HG02642 (cell line): ENCODE data around the gene TPSD1.
"Not testable (repeated sequence)": the region's sequence is repeated elsewhere in the genome, so short reads cannot be mapped to it uniquely, and the experiment has no call there.

Experiments used
- ATAC-seq: cut with Tn5 transposase; IDR thresholded peaks from one replicate; pipeline ENCODE4 v1.9.1; 2021; ENCODE audit warnings: mild to moderate bottlenecking; ENCODE audit not compliant: unreplicated experiment, poor library complexity

The TPSD1 gene

DNA sequence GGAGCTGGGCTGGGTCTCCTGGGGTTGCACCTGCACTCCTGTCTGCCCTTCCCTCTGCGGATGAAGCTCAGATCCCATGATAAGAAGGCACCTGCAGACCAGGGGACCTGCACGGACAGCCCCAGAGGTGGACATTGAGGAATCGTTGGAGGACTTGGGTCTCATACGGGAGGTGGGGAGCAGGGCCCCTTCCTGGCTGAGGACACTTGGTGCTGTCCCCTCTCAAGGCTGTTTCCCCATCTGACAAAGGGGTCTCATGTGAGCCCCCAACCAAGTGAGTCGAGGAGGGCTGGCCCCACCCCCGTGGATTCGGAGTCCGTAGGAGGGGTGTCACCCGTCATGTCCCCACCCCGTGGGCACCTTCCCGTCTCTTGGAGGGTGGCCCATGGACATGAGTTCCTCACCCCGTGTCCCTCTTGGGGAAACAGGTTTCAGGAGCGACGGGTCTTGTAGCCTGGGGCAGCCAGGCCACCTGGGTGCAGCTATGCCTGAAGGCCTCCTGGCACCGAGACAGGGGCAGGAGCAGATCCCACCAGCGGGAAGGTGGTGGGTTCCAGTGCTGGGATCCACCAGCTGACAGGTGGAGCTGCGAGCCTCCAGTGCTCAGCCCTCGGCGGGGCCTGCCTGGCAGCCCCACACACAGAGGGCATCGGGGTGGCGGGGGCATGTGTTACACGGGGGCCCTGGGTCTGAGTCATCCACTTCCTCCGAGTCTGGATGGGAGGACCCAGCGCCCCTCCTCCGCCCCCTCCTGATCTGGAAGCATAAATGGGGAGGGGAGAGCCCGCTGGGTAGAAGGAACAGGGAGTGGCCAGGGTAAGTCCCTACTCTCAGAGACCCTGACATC, at the start of gene TPSD1:
TPSD1 (plus strand) TSS at position 794 of the 847 bp plus-strand sequence. CDS start 212 bp downstream, outside the sequence.
- not testable (repeated sequence) for ATAC-seq

DNA sequence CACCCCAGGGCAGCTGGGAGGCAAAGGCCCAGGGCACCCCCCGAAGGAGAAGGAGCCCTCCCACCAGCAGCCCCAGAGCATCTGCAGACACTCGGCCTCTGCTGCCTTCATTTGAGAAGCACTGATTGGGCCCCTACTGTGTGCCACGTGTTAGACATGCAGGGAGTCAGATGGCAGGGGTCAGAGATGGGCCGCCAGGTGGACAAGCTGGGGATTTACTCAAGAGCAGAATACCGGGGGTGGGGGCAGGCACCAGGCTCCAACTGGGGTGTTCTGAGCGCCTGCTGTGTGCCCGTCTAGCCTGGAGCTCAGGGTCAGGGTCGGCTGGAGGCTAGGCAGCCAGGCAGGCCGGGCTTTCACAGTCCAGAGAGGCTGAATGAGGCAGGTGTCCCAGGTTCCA, 49.5 kb upstream of the TPSD1 start:
- no peak for ATAC-seq

DNA sequence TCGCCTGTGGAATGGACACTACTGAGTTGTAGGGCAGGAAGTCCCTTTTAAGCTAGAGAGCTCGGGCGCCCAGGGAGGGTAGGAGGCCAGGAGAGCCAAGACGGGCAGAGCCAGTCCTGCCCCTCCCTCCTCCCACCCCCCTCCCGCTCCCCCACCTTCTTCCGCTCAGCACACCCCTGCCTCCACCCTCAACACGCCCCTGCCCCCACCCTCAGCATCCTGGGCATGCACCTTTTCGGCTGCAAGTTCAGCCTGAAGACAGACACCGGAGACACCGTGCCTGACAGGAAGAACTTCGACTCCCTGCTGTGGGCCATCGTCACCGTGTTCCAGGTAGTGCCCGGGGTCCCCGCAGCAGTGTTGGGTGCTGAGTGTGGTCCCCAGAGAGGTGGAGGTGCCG, 49.1 kb upstream of the TPSD1 start:
- no peak for ATAC-seq

DNA sequence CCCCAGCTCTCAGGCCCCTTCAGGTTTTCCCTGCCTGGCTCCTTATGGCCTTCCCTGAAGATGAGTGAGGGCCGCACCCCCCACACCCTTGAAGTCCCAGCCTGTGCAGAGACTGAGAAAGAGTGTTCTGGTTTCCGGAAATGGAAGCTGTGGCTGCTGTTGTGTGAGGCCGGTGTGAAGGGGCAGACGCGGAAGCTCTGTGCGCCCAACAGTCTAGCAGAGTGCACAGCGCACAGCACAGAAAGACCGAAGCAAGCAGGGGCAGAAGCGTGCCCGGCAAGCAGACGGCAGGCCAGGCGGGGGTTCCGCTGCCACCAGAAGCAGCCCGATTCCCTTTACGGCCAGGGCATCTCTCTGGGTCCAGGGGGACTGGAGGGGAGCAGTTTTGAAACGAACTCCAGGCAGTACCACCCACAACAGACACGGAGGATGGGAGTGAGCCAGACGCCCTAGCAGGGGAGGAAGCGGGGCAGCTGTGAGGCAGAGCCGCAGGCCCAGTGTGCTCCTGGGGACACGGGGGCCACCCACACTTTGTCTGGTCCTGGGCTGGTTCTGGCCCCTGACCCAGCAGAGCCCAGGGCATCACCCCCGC, 47.5 kb upstream of the TPSD1 start:
- ATAC-seq, result no peak

DNA sequence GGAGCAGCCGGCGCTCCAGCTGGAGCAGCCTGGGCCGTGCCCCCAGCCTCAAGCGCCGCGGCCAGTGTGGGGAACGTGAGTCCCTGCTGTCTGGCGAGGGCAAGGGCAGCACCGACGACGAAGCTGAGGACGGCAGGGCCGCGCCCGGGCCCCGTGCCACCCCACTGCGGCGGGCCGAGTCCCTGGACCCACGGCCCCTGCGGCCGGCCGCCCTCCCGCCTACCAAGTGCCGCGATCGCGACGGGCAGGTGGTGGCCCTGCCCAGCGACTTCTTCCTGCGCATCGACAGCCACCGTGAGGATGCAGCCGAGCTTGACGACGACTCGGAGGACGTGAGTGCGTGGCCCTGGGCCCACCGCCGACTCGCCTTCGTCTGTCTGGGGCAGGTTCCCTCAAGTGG, 46.8 kb upstream of the TPSD1 start:
- ATAC-seq, result no peak

DNA sequence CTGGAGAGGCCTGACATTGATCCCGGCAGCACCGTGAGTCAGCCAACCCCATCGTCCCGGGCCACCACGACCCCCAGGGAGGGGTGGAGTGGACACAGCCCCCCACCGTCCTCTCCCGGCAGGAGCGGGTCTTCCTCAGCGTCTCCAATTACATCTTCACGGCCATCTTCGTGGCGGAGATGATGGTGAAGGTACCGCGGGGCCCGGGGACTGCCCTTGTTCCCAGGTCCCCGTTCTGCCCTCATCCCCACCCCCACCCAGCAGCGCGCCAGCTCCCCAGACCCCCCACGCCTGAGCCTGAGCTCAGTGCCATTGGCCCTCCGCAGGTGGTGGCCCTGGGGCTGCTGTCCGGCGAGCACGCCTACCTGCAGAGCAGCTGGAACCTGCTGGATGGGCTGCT, 45.4 kb upstream of the TPSD1 start:
- ATAC-seq, result no peak

DNA sequence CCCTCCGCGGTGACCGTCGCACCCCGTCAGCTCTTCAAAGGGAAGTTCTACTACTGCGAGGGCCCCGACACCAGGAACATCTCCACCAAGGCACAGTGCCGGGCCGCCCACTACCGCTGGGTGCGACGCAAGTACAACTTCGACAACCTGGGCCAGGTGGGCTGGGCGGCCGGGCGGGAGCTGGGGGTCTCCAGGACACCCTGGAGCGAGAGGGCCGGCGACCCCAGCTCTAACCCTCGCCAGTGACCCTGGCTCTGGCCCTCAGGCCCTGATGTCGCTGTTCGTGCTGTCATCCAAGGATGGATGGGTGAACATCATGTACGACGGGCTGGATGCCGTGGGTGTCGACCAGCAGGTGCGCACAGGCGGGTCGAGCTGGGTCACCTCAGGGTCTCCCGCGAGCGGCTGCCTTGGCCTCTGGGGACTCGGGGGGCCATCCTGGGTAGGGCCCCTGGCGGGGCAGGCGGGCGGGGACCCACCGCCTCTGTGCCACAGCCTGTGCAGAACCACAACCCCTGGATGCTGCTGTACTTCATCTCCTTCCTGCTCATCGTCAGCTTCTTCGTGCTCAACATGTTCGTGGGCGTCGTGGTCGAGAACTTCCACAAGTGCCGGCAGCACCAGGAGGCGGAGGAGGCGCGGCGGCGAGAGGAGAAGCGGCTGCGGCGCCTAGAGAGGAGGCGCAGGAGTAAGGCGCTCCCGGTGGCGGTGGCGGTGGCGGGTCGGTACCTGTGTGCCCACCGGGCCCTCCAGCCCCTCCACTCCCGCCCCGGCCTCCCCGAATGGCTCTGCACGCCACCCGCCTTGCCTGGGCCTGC, 44.2 kb upstream of the TPSD1 start:
- no peak for ATAC-seq

DNA sequence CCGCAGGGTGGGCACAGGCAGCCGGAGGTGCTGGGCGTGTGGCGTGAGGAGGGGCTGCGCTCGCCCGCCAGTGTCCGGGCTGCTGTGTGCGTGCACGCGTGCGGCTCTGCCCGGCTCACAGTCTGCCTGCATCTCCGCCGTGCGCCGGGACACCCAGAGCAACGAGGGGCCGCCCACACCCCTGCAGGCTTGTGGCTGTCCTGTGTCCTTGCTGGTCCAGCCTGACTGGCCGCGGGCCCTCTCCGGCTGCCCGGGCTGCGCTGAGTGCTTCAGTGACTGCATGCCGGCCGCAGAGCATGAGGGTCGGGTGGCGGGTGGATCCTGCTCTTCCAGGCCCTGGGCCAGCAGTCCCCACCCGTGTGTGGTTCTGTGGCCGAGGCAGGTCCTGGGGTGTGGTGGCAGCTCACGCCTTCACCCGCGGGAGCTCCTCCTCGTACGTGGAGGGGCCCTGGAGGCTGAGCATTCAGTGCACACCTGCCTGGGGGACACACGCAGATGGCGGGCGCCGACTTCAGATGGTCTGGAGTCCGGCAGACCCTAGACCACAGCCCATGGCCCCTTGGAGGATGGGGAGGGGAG, 43.2 kb upstream of the TPSD1 start:
- no peak for ATAC-seq

DNA sequence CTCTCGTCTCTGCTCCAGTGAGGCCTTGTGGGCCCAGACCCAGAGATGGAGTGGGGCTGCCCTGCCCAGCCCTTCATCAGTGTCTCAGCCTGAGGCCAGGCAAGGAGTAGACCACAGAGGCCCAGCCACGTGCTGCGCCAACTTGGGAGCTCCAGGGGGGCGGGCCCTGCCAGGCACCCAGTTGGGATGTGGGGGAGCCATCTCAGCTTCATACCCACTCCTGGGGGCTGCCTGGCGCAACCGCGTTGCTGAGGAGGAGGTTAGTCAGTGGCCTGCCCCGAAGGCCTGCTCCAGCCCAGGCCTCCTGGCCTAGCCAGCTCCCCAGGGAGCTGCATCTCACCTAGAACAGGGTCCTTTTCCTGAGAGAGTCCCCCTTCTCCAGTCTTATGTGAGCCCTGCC, 42.6 kb upstream of the TPSD1 start:
- ATAC-seq, result no peak

DNA sequence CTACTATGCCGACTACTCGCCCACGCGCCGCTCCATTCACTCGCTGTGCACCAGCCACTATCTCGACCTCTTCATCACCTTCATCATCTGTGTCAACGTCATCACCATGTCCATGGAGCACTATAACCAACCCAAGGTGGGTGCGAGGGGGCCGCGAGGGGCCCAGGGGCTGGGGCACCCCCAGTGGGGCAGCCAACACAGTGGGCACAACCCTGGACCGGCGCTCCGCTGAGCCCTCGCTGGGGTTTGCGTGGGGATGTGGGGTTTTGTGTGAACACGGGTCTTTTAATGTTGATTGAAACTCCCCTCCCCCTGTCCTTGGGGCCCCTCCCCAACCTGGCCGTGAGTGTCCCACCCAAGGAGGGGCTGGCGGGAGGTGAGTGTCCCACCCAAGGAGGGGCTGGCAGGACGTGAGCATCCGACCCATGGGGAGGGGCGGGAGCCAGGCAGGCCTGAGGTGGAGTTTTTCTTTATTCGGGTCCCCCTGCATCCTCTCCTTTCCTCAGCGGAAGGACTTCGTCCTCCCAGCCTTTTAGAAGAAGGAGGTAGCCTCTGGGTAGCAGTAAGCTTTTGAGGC, 42.0 kb upstream of the TPSD1 start:
- no peak for ATAC-seq

DNA sequence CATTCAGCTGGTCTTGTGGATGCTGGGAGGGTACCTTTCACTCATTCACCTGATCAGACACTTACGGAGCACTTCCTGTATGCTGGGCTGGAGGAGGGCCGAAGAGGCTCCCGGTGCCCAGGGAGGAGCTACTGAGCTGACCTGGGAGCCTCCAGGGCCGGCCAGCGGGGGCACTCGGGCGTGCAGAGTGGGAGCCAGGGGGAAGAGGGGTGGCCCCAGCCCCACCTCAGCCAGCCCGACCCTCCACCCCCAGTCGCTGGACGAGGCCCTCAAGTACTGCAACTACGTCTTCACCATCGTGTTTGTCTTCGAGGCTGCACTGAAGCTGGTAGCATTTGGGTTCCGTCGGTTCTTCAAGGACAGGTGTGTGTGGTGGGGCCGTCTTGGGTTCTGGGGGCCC, 41.1 kb upstream of the TPSD1 start:
- no peak for ATAC-seq

DNA sequence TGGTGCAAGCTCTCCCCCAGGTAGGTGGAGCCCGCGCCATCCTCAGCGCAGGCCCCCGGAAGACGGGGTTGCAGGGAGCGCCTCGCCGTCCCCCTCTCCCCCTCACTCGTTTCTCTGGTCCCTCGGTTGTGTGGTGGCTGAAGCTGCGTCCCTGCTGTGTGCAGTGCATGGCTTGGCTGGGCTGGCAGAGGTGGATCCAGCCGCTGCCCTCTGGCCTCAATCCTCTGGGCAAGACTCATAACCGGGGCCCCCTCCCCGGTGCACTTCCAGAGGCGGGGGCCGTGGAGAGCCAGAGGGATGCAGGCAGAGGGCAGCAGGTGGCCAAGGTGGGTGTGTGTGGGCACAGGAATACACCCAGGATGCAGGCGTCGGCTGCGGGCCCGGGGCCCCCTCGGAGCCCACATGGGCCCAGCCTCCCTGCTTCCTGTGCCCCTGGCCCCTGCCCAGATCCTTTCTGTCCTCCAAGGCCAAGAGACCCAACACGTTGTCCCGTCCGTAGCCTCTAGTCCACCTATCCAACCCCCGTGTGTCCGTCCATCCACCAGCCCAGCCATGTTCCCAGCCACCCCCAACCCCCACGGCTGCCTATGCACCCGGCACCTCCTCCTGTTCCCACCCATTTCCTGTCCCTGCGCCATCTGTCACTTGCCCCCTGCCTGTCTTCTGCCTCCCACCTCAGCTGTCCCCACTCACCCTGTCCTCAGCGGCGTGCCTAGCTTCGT, 40.1 kb upstream of the TPSD1 start:
- no peak for ATAC-seq

DNA sequence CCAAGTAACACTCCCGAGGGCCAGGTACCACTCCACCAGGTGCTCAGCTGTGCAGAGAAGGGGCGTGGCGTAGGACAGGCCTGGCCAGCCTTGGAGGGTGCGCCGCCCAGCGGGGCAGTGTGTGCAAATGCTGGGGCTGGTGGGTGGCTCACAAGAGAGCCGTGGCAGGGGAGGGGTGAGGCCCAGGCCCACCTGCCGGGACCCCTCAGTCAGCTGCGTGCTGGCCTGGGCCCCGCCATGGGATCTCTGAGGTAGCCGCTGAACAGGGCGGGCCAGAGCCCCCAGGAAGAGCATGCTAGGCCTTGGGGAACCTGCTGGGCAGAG, 39.6 kb upstream of the TPSD1 start:
- no peak for ATAC-seq

DNA sequence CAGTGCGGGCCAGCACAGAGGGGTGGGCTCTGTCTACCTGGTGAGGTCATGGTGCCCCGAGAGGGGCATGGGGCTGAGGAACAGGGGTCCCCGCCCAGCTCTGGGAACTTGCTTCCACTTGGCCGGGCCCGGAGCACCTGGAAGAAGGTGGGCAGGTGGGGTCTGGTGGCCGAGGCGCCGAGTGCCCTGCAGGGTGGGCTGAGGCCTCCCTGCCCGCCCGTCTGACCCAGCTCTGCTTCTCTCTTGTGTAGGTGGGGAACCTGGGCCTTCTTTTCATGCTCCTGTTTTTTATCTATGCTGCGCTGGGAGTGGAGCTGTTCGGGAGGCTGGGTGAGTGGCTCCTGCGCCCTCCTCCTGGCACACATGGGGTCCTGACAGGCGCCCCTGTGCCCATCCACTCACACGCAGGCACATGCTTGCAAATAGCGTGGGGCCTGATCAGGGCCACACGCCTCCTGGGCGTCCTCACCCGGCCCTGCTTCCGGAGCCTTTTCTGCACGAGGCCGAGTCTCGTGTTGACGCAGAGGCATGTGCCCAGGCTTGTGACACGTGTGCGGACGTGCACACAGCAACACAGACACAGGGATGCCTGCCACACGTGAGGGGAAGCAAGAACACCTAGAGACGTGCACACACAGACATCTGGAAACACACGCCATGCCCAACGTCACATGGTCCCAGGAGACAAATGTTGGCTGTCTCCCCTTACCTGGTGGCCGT, 39.0 kb upstream of the TPSD1 start:
- no peak for ATAC-seq

DNA sequence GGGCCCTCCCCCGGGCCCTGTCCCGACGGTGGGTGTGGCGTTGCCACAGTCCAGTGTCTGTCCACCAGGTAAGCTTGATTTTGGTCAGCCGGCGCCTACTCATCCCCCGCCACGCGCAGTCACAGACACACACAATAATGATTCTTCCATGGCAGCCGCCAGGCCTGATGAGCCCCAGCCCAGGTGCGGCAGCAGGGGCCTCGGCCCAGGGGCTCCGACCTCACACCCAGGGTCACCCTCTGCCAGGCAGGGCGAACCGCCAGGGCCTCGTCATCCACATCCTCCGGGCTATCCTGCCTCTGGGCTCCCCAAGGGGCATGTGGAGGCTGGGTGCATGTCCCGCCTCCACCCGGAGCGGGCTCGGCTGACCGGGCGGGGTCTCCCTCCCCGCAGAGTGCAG, 38.3 kb upstream of the TPSD1 start:
- ATAC-seq, result no peak

DNA sequence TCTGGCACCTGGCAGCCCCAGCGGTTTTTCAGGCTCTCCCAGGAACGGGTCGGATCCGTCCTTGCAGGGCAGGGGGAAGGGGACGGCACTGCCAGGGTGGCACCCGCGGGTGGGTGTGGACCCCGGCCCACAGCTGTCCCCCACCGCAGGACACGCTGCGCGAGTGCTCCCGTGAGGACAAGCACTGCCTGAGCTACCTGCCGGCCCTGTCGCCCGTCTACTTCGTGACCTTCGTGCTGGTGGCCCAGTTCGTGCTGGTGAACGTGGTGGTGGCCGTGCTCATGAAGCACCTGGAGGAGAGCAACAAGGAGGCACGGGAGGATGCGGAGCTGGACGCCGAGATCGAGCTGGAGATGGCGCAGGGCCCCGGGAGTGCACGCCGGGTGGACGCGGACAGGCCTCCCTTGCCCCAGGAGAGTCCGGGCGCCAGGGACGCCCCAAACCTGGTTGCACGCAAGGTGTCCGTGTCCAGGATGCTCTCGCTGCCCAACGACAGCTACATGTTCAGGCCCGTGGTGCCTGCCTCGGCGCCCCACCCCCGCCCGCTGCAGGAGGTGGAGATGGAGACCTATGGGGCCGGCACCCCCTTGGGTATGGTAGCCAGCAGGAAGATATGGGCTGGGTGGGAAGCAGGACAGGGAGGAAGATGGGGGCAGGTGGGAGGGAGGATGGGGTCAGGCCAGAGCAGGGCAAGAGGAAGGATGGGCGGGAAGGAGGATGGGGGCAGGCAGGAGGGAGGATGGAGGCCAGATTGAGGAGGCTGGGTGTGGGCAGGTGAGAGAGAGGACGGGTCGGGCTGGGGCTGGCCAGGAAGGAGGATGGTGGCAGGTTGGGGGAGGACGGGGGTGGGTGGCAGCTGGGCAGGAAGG, 37.6 kb upstream of the TPSD1 start:
- no peak for ATAC-seq

DNA sequence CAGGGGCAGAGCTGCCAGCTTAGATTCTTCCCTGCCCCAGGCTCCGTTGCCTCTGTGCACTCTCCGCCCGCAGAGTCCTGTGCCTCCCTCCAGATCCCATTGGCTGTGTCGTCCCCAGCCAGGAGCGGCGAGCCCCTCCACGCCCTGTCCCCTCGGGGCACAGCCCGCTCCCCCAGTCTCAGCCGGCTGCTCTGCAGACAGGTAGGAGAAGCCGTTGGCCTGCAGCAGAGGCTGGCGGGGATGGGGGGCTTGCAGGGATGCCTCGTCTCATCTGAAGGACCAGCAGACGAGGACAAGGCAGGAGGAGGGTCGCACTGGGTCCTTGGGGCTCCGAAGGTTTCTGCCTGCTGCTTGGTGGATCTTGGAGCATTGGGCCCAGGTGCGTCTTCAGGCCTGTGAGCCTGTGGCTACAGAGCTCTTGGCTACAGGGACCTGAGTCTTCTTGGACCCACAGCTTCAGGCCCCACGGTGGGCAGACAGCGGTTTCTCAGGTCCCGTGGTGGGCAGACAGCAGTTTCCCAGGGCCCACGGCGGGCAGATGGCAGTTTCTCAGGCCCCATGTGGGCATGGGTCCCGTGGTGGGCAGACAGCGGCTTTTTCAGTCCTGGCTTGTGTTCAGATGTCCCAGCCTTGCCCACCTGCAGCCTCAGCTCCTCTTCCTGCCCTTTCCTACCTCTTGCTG, 36.8 kb upstream of the TPSD1 start:
- ATAC-seq, result no peak
